HG03025 (cell line): ENCODE results near the gene KRTAP9-8.
"Not testable (repeated sequence)": the region's sequence is repeated elsewhere in the genome, so short reads cannot be mapped to it uniquely, and the experiment has no call there.

Source experiments
- ATAC-seq: cut with Tn5 transposase; IDR thresholded peaks from one replicate; pipeline ENCODE4 v1.9.1; 2021; ENCODE audit warnings: mild to moderate bottlenecking, moderate library complexity; ENCODE audit not compliant: unreplicated experiment, low FRiP score

KRTAP9-8 gene

GRCh38 chr17:41254861-41255260, 17.1 kb downstream of the KRTAP9-8 start:
- ATAC-seq = no peak

- ATAC-seq = not testable (repeated sequence)
Observed at GRCh38 chr17:41255381-41256290, 17.8 kb downstream of the KRTAP9-8 start, which contains the start of gene KRTAP9-9. Gene KRTAP9-9, plus strand, starts transcription at chr17:41255384.

GRCh38 chr17:41256291-41256685, 18.5 kb downstream of the KRTAP9-8 start:
- ATAC-seq = no peak

GRCh38 chr17:41258406-41258805, 20.6 kb downstream of the KRTAP9-8 start:
- ATAC-seq = no peak

- no peak for ATAC-seq
Observed at GRCh38 chr17:41263212-41263611, 25.4 kb downstream of the KRTAP9-8 start.

- ATAC-seq = no peak
Observed at GRCh38 chr17:41264599-41264998, 26.8 kb downstream of the KRTAP9-8 start.

- ATAC-seq = no peak
Observed at GRCh38 chr17:41265078-41265477, 27.3 kb downstream of the KRTAP9-8 start, which contains the start of gene KRTAP9-6. Gene KRTAP9-6, plus strand, starts transcription at chr17:41265378. Its CDS starts 0 bp downstream, at chr17:41265378.

- no peak for ATAC-seq
Observed at GRCh38 chr17:41267711-41268110, 29.9 kb downstream of the KRTAP9-8 start.

- not testable (repeated sequence) for ATAC-seq
Observed at GRCh38 chr17:41271323-41271722, 33.5 kb downstream of the KRTAP9-8 start.

GRCh38 chr17:41271858-41272257, 34.1 kb downstream of the KRTAP9-8 start:
- ATAC-seq = no peak

GRCh38 chr17:41275648-41276190, 37.9 kb downstream of the KRTAP9-8 start, which contains the start of gene KRTAP9-7:
Gene KRTAP9-7, plus strand, starts transcription at chr17:41275698. Its CDS starts 0 bp downstream, at chr17:41275698.
- not testable (repeated sequence) for ATAC-seq

GRCh38 chr17:41278176-41278955, 40.6 kb downstream of the KRTAP9-8 start:
- no peak for ATAC-seq

GRCh38 chr17:41284043-41284442, 46.2 kb downstream of the KRTAP9-8 start:
- ATAC-seq = no peak

GRCh38 chr17:41284546-41284945, 46.7 kb downstream of the KRTAP9-8 start:
- ATAC-seq = no peak

- no peak for ATAC-seq
Observed at GRCh38 chr17:41287050-41287449, 49.3 kb downstream of the KRTAP9-8 start.
